Osteocyte (in vitro differentiated cells): ENCODE measurements around the gene COX5B. TPM values are rescaled to one million over a fixed set of nuclear protein-coding genes. Genes with fewer than 3 reads are reported as not detected.
"Not testable (repeated sequence)": the region's sequence is repeated elsewhere in the genome, so short reads cannot be mapped to it uniquely, and the experiment has no call there.

ENCODE experiments used
- DNase-seq: peaks from one replicate; pipeline ENCODE4 v3.0.0; 2021; ENCODE audit warnings: mixed read lengths; ENCODE audit not compliant: unreplicated experiment; ENCODE audit errors: extremely low spot score
- H3K27ac Mint-ChIP-seq: one replicate; pipeline ENCODE4 v1.8.0; 2021; ENCODE audit warnings: mild to moderate bottlenecking, mixed read lengths; ENCODE audit not compliant: unreplicated experiment
- H3K27me3 Mint-ChIP-seq: one replicate; pipeline ENCODE4 v1.8.0; 2021; ENCODE audit warnings: mixed read lengths; ENCODE audit not compliant: unreplicated experiment
- H3K36me3 Mint-ChIP-seq: one replicate; pipeline ENCODE4 v1.8.0; 2021; ENCODE audit warnings: mixed read lengths; ENCODE audit not compliant: unreplicated experiment
- H3K4me1 Mint-ChIP-seq: one replicate; pipeline ENCODE4 v1.8.0; 2021; ENCODE audit warnings: mixed read lengths; ENCODE audit not compliant: unreplicated experiment
- H3K4me3 Mint-ChIP-seq: one replicate; pipeline ENCODE4 v1.8.0; 2021; ENCODE audit warnings: mild to moderate bottlenecking, moderate library complexity, mixed read lengths; ENCODE audit not compliant: unreplicated experiment
- H3K9me3 Mint-ChIP-seq: one replicate; pipeline ENCODE4 v1.8.0; 2021; ENCODE audit warnings: mixed read lengths; ENCODE audit not compliant: unreplicated experiment
- CTCF ChIP-seq: fragments of 200-600 bp; sonication (generic); IDR thresholded peaks from 2 replicates; pipeline ENCODE4 v1.5.0; 2021; ENCODE audit warnings: antibody characterized with exemption, mild to moderate bottlenecking, moderate library complexity
- total RNA-seq: library from RNA; stranded (reverse); gene quantifications from 2 replicates; pipeline ENCODE4 v1.2.1, GENCODE V29; 2021

COX5B gene
- total RNA-seq, 1 donor from 2014 or later = 185 TPM

GRCh38 chr2:97663962-97664635 is 18.2 kb downstream of the COX5B start, which contains the start of gene ACTR1B:
Gene ACTR1B (minus strand): TSS chr2:97664044. CDS start chr2:97663890, 154 bp downstream.
- Mint-ChIP-seq H3K4me1 (peaks cover 33% of the 10 kb centered on the region), H3K36me3 (no peaks in the 10 kb centered on the region)
- peak; percentile 78 for TF ChIP-seq CTCF

GRCh38 chr2:97664636-97664970 is 18.7 kb downstream of the COX5B start:
- no peaks in the 10 kb centered on the region for H3K36me3 Mint-ChIP-seq
- H3K27ac Mint-ChIP-seq = peak overlapping the region; percentile 98
- H3K4me1 Mint-ChIP-seq = peaks cover 33% of the 10 kb centered on the region
- no peak for TF ChIP-seq CTCF
- peak overlapping the region; percentile 84 for H3K4me3 Mint-ChIP-seq
- no peaks in the 10 kb centered on the region for H3K27me3 Mint-ChIP-seq
- no peaks in the 10 kb centered on the region for H3K9me3 Mint-ChIP-seq
- DNase-seq = no peak

More at GRCh38 chr2:97663962-97664635, 18.2 kb downstream of the COX5B start, which contains the start of gene ACTR1B:
- DNase-seq = peak; percentile 99
- no peaks in the 10 kb centered on the region for H3K9me3 Mint-ChIP-seq
- H3K27ac Mint-ChIP-seq = peak within 1 kb of the TSS; percentile 98
- H3K4me3 Mint-ChIP-seq = peak within 1 kb of the TSS; percentile 86
- H3K27me3 Mint-ChIP-seq = no peaks in the 10 kb centered on the region

GRCh38 chr2:97669448-97669847 is 23.6 kb downstream of the COX5B start, which contains the start of gene C2orf92:
Gene C2orf92 (plus strand): TSS chr2:97669713. CDS start chr2:97669789, 76 bp downstream.
- Mint-ChIP-seq H3K36me3 (no peaks in the 10 kb centered on the region), H3K4me3 (no peak within 1 kb of the TSS), H3K9me3 (no peaks in the 10 kb centered on the region), H3K27me3 (no peaks in the 10 kb centered on the region), H3K4me1 (peaks cover 20% of the 10 kb centered on the region), H3K27ac (no peak within 1 kb of the TSS)
- DNase-seq = no peak
- TF ChIP-seq CTCF = no peak

- H3K4me3 Mint-ChIP-seq = no peak overlapping the region
- H3K36me3 Mint-ChIP-seq = no peaks in the 10 kb centered on the region
- no peaks in the 10 kb centered on the region for H3K27me3 Mint-ChIP-seq
- no peak overlapping the region for H3K27ac Mint-ChIP-seq
- DNase-seq = peak; percentile 48
- no peak for TF ChIP-seq CTCF
- no peaks in the 10 kb centered on the region for H3K9me3 Mint-ChIP-seq
- H3K4me1 Mint-ChIP-seq = peaks cover 15% of the 10 kb centered on the region
Measured at GRCh38 chr2:97670471-97670870, 24.6 kb downstream of the COX5B start.

GRCh38 chr2:97671526-97671925 is 25.7 kb downstream of the COX5B start:
- Mint-ChIP-seq H3K4me1 (peaks cover 20% of the 10 kb centered on the region), H3K9me3 (no peaks in the 10 kb centered on the region), H3K27ac (no peak overlapping the region), H3K27me3 (no peaks in the 10 kb centered on the region), H3K4me3 (no peak overlapping the region), H3K36me3 (no peaks in the 10 kb centered on the region)
- no peak for TF ChIP-seq CTCF
- peak; percentile 62 for DNase-seq

- H3K9me3 Mint-ChIP-seq, H3K27me3 Mint-ChIP-seq, H3K36me3 Mint-ChIP-seq: not testable (repeated sequence)
- DNase-seq = peak; percentile 51
- peak overlapping the region; percentile 95 for H3K27ac Mint-ChIP-seq
- H3K4me1 Mint-ChIP-seq = peaks cover 20% of the 10 kb centered on the region
- peak overlapping the region; percentile 10 for H3K4me3 Mint-ChIP-seq
Measured at GRCh38 chr2:97672606-97673140, 26.8 kb downstream of the COX5B start.
